SK-N-DZ (cell line): ENCODE results near the gene MMD.
"Not testable (repeated sequence)": the region's sequence is repeated elsewhere in the genome, so short reads cannot be mapped to it uniquely, and the experiment has no call there.

Source experiments
- DNase-seq: peaks from one replicate; pipeline ENCODE4 v3.0.0-alpha.2; 2015; ENCODE audit warnings: low spot score

MMD gene

DNA sequence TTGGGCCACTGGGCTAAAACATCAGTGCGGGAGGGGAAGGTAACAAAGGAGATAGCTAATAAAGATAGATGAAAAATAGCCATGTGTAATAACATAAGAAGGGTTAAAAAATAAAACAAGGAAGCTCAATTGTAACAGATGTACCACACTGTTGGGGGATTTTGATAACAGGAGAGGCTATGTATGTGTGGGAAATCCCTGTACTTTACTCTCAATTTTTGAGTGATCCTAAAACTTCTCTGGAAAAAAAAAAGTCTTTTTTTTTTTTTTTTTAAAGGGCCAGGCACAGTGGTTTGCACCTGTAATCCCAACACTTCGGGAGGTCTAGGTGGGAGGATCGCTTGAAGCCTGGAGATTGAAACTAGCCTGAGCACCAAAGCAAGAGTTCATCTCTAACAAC, 1.9 kb upstream of the MMD start:
- DNase-seq = no peak

DNA sequence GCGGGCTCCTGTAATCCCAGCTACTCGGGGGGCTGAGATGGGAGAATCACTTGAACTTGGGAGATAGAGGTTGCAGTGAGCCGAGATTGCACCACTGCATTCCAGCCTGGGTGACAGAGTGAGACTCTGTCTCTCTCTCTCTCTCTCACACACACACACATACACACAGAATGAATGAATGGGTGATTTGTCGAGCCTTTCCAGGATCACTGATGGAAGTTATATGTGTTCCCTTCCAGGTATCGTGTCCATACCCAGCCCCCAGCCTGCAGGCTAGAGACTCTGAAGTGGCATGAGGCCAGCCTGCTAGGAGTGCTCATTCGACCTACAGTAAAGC, 1.2 kb upstream of the MMD start:
- DNase-seq = not testable (repeated sequence)

DNA sequence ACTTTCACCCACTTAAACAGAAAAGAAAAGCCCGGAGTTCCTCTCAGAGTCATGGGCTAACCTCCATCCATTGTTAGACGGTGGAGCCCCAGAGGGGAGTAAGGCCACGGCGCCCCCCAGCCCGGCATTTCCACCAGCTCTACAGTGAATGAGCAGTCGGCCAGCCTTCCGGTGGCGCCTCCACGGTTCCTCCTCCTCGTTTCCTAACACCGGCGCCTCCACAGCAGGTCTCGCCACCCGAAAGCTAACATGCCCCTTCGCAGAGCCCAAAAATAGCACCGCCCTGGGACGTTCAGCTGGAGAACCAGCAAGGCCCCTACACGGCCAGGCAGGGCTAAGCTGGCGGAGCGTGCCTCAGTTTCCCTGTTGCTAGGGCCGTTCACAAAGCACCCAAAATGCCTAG, 858 bp downstream of the MMD start:
- peak; percentile 36 for DNase-seq

DNA sequence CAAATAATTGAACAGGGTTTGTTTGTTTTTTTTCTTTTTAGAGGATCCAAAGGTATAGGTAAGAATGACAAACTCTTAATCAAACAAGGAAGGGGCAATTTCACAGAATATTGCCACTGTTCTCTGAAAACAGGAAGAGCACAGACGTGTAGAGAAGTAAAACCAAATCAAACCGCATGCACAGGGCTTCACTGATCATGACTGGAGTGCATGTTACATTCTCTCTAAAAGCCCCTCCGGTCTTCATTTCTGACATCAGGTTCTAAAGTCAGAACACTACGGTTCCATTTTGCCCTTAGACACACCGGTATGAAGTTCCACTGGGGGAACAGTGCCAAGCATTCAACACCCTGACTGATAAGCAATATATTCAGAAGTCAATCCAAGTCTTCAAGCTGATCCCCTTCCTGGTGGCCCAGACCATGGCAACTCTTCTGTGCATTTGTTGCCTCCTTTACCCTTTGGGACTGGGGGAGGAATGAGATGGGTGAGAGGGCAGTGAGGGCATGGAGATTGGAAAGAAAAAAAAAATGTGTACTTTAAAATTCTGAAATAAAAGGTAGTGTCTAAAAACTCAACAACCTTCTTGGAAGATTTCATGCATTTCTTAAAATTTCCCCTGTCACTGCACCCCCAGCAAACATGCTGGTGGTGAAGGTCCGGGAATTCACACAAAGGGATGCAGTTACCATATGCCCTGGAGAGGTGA, 1.4 kb downstream of the MMD start:
- DNase-seq = no peak

DNA sequence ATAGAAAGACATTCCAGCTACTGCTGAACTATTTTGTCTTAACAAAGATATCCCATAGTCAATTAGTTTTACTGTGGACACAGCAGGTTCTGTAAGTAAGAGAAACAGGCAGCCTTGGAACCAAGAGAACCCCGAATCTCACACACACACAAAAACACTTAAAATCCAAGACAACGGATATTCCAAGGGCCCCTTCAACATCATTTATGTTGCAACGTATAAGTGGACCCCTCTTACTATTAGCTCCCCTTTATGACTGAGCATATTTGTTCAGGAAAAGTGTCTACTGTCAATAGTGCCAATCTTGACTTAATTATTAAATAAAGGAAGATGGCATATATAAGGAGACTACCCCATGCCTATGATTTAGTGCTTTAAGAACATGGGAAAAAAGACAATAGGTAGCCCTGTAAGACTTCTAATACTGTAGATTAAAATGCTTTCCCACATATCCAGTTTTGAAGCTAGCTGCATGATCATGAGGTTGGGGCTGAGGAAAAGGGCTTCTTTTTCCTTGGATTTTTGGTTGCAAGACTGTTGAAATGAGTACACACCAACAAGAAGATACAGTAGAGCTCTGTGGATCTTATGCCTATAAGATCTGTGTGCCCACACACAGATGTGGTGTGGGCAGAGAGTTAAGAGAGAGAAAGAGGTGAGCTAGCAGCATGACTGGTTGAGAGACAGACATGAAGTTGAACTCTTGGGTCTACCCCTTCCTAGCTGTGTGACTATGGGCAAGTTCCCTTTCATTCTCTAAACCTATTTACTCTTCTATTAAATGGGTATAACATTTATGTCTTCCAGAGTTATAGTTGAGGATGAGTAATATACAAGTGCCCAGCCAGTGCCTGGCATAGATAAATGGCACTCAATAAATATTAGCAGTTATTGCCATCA, 3.0 kb downstream of the MMD start:
- no peak for DNase-seq

DNA sequence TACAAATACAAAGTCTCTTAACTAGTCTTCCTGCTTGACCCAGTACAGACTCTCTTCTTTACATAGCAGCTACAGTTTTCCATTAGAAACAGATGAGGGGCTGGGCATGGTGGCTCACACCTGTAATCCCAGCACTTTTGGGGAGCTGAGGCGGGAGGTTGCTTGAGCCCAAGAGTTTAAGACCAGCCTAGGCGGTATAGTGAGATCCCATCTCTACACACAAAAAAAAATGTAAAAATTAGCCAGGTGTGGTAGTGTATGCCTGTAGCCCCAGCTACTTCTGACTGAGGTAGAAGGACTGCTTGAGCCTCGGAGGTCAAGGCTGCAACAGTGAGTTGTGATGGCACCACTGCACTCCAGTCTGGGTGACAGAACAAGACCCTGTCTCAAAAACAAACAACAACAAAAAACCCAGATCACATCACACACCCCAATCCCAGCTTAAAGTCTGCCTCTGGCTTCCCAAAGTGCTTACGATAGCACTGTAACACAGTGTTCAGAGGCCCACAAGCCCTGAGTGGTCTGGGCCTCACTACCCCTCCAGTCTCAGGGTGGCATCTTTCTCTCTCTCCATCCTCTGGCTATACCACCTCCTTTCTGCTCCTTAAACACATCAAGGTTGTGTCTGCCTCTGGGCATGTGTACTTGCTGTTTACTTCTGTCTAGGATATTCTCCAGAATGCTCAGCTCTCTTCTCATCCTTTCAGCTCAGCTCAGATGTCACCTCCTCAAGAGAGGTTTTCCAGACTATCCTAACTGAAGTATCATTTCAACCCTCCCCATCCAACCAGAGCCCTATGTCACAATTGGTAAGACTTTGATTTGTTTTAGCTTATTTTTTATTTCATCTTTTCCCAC, 4.0 kb downstream of the MMD start:
- no peak for DNase-seq

DNA sequence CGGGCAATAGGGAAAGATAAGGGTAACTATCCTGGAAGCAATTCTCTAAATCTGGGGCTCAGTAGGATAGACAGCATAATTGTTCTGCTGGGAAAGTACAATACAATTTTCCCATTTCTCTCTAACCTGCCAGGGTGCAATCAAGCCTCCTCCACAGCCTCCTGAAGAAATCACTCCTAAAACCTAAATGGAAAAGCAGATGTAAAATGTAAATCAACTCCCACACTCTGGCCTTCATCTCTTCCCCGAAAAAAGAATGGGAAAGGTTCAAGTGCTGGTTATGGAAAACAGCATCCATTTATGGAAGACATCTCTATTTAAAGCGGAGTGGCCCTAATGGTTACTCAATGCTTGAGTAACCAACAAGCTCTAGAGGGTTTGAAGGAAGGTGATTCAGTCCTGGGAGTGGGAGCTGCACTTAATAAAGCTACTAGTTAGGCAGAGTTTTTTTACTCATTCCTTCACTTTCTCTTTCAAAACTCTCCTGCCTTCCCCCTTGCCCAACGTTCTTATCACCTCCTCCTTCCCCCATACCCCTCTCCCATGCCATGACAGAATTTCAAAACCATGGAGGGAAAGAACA, 5.1 kb downstream of the MMD start:
- DNase-seq = no peak

DNA sequence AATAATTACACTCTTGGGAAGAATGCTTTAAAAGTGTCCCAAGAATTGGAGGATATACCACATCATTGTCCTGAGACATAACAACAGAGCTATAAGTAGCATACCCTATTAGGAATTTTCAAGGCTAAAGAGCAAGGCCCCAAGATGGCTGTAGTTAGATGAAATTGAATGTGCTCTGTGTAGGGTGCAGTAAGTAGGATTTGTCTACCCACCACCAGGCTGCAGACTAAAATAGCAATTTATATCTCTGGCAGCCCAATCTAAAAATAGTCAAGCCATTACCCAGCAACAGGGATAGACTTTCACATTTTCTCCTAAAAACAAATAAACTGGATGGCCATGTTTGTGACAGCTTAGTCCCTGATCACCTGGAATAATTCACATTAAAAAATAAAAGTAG, 5.6 kb downstream of the MMD start:
- no peak for DNase-seq

DNA sequence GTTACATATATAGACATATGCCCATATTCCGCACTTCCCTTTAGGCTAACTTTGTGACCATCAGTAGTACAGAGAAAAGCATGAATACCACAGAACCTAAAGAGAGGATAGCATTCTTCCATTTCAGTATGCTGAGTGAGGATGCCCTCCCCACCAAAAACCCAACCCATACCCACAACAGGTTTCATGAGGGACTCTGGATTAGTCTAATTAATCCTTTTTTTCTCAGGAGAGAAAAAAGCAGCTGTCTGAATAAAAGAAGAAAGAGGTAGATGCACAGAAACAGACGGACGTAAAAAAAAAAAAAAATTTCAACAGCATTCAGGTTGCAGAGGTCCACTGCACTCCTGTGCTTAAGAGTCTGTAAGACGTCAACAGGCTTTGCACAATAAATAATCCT, 6.7 kb downstream of the MMD start:
- no peak for DNase-seq

DNA sequence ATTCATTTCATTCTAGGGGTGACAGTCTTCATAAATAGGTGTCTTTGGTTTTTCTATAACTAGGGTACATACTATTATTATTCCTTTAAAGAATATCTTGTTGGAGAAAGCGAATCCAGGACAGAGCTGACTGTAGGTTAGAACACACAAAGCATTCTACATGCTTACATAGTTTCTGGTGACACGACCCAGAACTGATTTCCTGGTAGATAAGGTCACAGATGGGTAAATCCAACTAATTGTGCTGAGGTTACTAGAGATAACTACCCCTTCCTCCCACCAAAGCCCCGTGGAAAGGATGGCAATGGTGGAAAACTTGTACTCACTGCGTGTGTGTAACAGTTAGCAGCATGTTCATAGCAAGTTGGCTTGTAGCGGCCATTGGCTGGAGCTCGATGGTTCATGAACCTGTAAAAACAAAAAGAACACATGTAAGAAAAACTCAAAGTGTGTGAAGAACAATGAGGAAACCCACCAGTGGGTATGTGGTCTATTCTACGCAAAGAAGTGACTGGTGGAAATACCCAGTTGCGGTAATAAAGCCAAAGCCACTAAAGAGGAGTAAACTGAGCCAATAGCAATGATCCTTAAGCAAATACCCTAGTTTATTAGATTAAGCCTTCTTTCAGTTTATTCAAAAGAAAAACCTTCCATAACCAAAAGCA, 7.7 kb downstream of the MMD start:
- no peak for DNase-seq

DNA sequence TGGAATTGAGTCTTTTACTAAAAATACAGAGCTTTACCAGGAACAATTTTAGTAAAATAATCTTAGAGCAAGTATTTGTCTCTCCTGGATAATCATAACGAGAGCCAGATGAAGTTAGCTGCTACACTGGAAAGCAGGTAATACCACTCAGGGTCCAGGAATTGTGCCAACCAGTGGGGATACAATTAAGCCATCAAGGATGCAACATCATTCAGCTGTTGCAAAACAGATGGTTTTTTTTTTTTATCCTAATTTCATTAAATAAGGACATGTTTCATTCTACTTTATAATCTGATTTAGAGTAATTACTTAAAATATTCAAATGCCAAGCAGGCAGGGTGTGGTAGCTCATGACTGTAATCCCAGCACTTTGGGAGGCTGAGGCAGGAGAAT, 10.2 kb downstream of the MMD start:
- no peak for DNase-seq

DNA sequence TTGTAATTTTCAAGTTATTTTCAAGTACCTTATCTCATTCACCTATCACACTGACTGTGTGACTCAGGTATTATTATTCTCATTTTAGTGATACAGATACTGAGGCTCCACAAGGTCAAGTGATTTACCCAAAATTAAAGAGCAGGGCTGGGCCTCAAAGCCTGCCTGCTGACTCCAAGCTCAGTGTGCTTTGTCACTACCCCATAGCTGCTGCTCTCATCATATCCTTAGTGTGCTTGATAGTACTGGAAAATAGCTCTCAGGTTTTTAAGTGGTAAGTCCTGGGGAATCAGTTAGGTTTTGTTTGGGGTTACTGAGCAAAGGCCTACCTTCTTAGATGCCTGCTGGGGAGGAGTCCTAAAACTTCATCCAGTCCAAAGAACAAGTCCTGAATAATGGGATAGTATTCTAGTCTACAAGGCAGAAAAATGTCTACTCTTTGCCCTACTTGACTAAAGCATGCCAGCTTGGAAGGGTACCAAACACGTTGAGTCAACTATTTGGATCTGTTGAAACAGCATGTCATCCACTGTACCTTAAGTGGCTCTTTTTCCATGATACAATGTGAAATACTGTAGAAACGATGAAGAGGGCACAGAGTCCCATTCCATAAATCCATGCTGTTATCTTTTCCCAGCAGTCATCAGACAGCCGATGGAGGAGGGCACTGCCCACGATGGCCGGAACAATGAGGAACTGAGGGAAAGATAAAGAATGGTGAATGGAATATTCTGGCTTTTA, 10.7 kb downstream of the MMD start:
- no peak for DNase-seq

DNA sequence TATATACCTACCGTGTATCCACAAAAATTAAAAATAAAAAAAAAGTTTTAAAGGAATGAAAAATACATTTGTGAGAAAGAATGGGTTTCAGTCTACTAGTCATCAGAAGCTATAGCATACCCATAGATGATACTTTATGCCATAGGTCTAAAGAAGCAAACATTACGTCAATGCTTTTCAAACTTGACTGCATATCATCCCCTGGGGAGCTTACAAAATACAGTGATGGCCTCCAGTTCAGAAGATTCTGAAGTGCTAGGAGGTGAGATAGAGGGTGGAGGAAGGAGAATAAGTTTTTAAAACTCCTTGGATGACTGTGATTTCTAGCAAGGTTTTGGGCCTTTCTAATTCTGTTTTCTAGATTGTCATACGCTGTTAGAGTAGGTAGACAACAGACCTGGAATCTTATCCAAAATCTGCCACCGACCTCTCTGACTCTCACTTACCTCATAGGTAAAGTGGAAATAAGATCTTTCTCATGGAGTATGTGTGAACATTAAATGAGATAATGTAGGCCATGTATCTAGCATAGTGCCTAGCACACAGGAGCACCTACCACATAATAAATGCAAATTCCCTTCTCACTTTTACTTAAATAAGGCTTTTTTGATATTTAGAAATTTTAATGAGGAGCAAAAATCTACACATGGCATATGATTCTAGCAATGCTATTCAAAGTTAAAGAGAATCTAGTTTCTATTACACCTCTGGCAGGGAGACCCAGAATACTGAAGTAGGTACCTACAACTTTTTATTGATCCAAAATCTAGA, 12.4 kb downstream of the MMD start:
- DNase-seq = no peak

DNA sequence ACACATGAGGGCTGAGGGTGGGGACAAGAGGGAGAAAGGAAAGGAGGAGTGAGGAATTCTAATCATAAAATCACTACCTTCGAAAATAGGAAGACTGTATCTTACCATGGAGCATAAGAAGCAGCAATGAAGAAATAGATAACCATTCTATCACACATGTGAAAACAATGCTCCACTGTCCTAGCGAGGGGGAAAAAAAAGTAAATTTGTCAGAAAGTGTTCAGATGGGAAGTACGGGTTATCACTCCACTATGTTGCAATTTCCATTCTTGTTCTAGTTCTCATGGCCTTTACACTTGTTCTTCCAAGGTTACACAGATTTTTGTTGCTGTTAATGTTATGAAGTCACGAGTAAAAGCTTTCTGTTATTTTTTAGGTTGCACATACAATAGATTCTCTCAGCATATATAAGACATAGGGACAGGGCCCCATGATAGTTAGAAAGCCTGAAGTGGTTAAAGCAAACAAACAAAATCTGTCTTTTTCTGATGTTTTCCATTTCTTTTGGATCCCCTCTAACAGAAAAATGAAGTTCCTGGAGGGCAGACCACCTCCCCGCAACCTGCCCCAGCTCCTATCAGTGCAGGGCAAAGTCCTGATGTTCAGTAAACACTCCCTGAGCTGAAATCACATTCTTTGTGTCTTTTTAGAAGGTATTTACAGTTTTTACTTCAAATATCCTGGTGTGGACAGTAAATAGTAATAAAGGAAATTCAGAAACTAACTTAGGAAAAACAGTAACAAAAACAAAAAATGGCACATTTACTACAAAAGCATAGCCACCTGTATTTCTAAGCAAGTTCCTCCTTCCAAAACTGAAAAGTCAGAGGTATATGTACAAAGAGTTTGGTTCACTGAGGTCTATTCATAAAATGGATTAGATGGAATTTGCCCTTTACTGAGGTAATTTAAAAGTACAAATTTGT, 13.7 kb downstream of the MMD start:
- DNase-seq = no peak

DNA sequence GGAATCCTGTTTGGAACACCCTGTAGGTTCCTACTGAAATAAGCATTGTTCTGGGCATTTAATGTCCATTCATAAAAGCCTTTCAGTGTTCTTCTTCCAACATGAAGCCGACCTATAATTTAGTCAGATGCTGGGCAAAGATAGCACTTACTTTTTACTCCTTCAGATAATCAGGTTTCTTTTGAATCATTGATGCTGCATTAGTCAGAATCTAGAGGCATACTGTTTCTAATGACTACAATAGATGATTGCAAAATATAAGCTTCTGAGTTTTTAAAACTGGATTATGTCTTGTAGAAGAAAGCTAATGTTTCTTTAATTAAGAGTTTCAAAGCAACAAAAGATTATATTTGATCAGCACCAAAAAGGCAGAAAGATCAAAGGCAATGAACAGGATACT, 16.0 kb downstream of the MMD start:
- no peak for DNase-seq

DNA sequence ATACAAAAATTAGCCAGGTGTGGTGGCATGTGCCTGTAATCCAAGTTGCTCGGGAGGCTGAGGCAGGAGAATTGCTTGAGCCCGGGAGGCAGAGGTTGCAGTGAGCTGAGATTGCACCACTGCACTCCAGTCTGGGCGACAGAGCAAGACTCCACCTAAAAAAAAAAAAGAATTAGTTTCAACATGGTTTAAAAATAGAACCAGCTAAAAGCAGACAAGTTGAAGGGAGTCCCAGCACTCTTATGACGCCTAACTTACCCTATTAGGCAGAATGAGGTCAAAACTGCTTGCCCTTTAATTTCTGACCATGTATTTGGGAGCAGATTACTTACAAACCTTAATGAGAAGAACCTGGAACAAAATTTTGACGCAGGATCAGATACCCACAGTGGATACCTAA, 17.4 kb downstream of the MMD start:
- DNase-seq = not testable (repeated sequence)

DNA sequence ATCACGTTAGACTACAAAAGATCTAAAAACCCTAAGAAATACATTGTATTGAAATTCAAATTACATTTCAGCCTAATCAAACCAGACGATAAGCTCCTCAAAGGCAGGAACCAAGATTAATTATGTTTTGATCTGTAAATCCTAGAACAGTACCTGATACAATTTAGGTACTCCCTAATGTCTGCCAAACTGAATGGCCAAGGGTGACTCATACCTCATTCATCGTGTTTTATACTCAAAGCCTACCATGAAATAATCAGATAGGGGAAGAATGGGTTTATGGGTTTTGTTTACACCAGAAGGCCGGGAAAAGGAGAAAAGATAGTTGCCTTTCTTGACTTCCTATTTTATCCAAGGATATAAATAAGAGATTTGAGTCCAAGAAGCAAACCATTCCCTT, 19.3 kb downstream of the MMD start:
- DNase-seq = no peak

DNA sequence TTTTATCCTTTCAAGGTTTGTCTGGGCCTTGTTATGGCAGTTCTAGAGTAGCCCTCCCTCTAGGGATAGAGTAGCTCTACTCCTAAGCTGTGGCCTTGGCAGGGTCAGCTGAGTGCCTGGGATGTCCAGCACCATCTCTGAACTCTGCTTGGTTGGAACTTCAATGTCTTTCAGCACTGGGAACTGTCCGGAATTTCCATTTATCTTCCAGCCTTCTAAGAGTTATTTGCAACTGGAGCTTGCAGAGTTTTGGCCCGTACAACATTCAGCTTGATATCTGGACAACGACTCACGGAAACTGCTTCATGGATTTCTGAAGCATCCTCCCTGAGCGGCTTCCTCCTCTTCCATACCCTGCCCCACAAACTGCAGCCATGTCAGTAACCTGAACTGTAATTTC, 22.9 kb downstream of the MMD start:
- DNase-seq = no peak
